ENCODE measurements around the gene CA5B. TPM values are rescaled to one million over a fixed set of nuclear protein-coding genes. Genes with fewer than 3 reads are reported as not detected.

The CA5B gene
- total RNA-seq, 4 donors from 2014 or later = 4.2 to 8.2 (median 6.0) TPM

DNA sequence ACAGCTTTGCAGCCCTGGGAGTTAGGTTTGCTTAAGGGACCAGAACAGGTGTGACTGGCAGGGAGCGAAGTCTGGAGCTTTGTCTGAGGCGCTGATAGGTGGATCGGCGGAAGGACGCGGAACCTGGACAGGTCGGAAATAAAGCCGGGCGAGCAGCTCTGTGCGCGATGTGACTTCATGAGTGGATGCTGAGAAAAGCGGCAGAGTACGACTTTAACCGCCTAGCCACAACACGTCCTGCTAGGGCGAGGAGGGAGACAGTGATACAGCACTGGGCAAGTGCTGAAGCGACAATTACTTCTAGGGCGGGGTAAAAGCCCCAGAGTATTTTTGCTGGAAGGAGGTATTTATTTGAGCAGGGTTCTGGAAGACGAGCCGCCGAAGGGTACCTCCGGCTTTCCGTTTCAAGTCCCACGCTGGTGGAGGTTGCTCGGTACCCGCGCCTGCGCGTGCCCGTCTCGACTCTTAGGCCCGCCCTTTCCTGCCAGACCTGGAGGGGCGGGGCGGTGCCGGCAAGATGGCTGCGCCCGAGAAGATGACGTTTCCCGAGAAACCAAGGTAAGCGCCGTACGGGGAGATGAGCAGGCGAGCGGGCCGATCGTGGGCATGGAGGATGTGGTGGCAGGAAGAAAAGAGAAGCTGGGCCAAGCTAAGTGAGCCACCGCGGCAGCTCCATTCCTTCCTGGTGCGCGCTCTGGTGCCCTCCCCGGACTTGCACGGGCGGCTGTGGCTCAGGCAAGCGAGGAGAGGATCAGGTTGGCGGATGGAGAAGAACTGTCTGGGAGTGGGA lies 52.1 kb downstream of the CA5B start, which contains the start of gene ZRSR2:
Gene ZRSR2 (plus strand): TSS at position 506 of the 790 bp plus-strand sequence. CDS start 12 bp downstream, at position 518.
- H3K27me3 ChIP-seq = no peaks in the 10 kb centered on the region
- TF ChIP-seq EP300 (IDR thresholded peaks at IDR 0.05) = no peak
- peak; percentile 31 for TF ChIP-seq POLR2A (IDR thresholded peaks at IDR 0.05; ENCODE audit: low read depth)
- peak; percentile 87 to 91 for TF ChIP-seq POLR2AphosphoS5 (IDR thresholded peaks at IDR 0.05)
- TF ChIP-seq, protein P1, sequence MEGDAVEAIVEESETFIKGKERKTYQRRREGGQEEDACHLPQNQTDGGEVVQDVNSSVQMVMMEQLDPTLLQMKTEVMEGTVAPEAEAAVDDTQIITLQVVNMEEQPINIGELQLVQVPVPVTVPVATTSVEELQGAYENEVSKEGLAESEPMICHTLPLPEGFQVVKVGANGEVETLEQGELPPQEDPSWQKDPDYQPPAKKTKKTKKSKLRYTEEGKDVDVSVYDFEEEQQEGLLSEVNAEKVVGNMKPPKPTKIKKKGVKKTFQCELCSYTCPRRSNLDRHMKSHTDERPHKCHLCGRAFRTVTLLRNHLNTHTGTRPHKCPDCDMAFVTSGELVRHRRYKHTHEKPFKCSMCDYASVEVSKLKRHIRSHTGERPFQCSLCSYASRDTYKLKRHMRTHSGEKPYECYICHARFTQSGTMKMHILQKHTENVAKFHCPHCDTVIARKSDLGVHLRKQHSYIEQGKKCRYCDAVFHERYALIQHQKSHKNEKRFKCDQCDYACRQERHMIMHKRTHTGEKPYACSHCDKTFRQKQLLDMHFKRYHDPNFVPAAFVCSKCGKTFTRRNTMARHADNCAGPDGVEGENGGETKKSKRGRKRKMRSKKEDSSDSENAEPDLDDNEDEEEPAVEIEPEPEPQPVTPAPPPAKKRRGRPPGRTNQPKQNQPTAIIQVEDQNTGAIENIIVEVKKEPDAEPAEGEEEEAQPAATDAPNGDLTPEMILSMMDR (IDR thresholded peaks at IDR 0.05) = no peak
- WGBS = 1% methylated on average over 55 of the region's 55 CpGs
- peak within 1 kb of the TSS; percentile 81 to 85 (median 82) for H3K27ac ChIP-seq (replicated peaks in 1 of 4)
- H3K36me3 ChIP-seq = peaks cover 0 to 11% (median under 1%) of the 10 kb centered on the region in 4 donors
- peak within 1 kb of the TSS; percentile 62 to 82 (median 76) for H3K4me3 ChIP-seq
- H3K4me1 ChIP-seq = peaks cover 18 to 30% (median 23%) of the 10 kb centered on the region in 4 donors
- no peaks in the 10 kb centered on the region for H3K9me3 ChIP-seq
- DNase-seq (ENCODE audit: extremely low spot score) = peak; percentile 94
- intact Hi-C loops (cut with DNase I) = loop anchor here (5.0 kb wide), 2 partner anchors 62 to 113 kb away; partner anchors contain the start of gene AP1S2

DNA sequence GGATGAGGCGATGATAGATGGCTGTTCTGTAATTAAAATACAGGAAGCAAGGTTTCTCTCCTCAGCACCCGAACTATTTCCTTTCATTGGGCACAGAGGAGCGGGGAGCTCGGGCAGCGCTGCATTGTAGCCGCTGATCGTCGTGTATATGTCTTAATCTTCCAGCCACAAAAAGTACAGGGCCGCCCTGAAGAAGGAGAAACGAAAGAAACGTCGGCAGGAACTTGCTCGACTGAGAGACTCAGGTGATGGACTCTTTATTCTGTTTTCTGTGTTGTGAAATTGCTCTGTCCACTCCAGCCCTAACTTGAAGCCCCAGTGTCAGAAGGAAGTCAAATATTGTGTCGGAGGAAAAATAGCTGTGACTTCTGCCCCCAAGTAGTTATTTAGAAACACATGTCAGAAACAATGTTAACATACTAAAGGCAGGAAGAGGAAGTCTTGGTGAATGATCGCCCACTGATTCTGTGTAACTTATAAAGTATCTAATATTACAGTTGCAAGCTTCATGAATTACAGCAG lies 52.8 kb downstream of the CA5B start:
- peak overlapping the region; percentile 62 to 82 (median 76) for H3K4me3 ChIP-seq
- intact Hi-C loops (cut with DNase I) = loop anchor here (5.0 kb wide), 2 partner anchors 61 to 114 kb away; partner anchors contain the start of gene AP1S2
- DNase-seq (ENCODE audit: extremely low spot score) = no peak
- under 1% methylated on average over 15 of the region's 15 CpGs for WGBS
- peak overlapping the region; percentile 81 to 85 (median 82) for H3K27ac ChIP-seq (replicated peaks in 1 of 4)
- H3K27me3 ChIP-seq = no peaks in the 10 kb centered on the region
- H3K4me1 ChIP-seq = peaks cover 18 to 30% (median 23%) of the 10 kb centered on the region in 4 donors
- H3K9me3 ChIP-seq = no peaks in the 10 kb centered on the region
- peaks cover 0 to 16% (median 4%) of the 10 kb centered on the region in 4 donors for H3K36me3 ChIP-seq
- TF ChIP-seq POLR2A (IDR thresholded peaks at IDR 0.05; ENCODE audit: low read depth) = no peak
- no peak for TF ChIP-seq EP300 (IDR thresholded peaks at IDR 0.05)
- TF ChIP-seq, protein P1 (IDR thresholded peaks at IDR 0.05) = no peak
- TF ChIP-seq POLR2AphosphoS5 (IDR thresholded peaks at IDR 0.05) = no peak

DNA sequence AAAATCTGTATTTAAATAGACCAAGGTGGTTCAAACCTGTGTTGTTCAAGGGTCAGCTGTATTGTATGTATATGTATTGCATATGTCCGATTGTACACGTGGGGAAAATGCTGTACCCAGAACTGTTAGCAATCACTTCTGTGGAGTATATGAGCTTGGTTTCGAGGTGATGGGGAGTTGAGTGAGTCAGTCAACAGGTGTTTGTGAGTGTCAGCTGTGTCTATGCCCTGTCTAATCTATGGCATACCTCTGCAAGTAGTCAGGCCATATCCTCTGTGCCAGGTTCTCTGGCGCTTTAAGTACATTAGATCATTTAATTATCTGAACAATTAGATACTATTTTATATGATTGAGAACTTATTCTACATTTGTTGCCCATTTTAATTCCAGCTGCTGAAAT lies 59.6 kb downstream of the CA5B start:
- H3K27ac ChIP-seq (replicated peaks in 1 of 4) = no peak overlapping the region
- 94% methylated on average over 4 of the region's 4 CpGs for WGBS
- H3K4me1 ChIP-seq = peaks cover 0 to 7% (median 3%) of the 10 kb centered on the region in 4 donors
- H3K36me3 ChIP-seq = peaks cover 0 to 46% (median 22%) of the 10 kb centered on the region in 4 donors
- no peak for TF ChIP-seq POLR2A (IDR thresholded peaks at IDR 0.05; ENCODE audit: low read depth)
- no peak for TF ChIP-seq EP300 (IDR thresholded peaks at IDR 0.05)
- TF ChIP-seq POLR2AphosphoS5 (IDR thresholded peaks at IDR 0.05) = no peak
- TF ChIP-seq, protein P1 (IDR thresholded peaks at IDR 0.05) = no peak
- H3K4me3 ChIP-seq = no peak overlapping the region
- no peak for DNase-seq (ENCODE audit: extremely low spot score)
- intact Hi-C loops (cut with DNase I) = no loop called here
- no peaks in the 10 kb centered on the region for H3K9me3 ChIP-seq
- H3K27me3 ChIP-seq = no peaks in the 10 kb centered on the region

DNA sequence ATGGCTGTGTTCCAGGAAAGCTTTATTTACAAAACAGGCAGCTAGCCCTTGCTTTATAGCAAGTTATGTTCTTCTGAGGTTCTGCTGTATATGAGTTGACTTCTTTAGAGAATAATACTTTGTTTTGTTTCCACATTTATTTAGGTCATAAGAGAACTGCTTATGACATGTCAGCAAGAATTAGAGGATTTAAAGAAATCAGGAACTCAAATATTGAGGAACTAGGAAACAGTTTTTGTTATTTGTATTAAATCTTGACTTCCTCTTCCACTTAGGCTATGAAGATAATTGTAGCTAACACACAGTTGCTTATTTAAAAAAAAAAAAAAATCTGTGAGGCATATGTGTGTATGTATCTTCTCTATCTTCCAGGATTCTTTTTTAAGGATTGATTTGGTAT lies 66.5 kb downstream of the CA5B start:
- H3K27me3 ChIP-seq = no peaks in the 10 kb centered on the region
- peaks cover 0 to 75% (median 67%) of the 10 kb centered on the region in 4 donors for H3K36me3 ChIP-seq
- intact Hi-C loops (cut with DNase I) = no loop called here
- no peak overlapping the region for H3K4me3 ChIP-seq
- DNase-seq (ENCODE audit: extremely low spot score) = no peak
- no peaks in the 10 kb centered on the region for H3K4me1 ChIP-seq
- no peaks in the 10 kb centered on the region for H3K9me3 ChIP-seq
- TF ChIP-seq POLR2A (IDR thresholded peaks at IDR 0.05; ENCODE audit: low read depth) (no peak), EP300 (IDR thresholded peaks at IDR 0.05) (no peak)
- TF ChIP-seq, protein P1 (IDR thresholded peaks at IDR 0.05) = no peak
- H3K27ac ChIP-seq (replicated peaks in 1 of 4) = no peak overlapping the region
